Cardiac muscle cell (in vitro differentiated cells and primary cell): ENCODE results near the gene PLXNA2. TPM values are rescaled to one million over a fixed set of nuclear protein-coding genes. Genes with fewer than 3 reads are reported as not detected.

Experiments
- DNase-seq, 2 donors: peaks; one replicate each; pipeline versions ENCODE4 v3.0.0 to v3.0.0-alpha.2; 2010 to 2017; ENCODE audit warnings: low read depth in 1 of 2, low spot score in 1 of 2
- H3K27ac ChIP-seq: fragments of 200-600 bp; sonication (generic); 2 replicates; pipeline ENCODE4 v1.5.1; 2016
- H3K27me3 ChIP-seq: fragments of 200-600 bp; sonication (generic); 2 replicates; pipeline ENCODE4 v1.6.0; 2016; ENCODE audit warnings: control low read depth
- H3K36me3 ChIP-seq: fragments of 200-600 bp; sonication (generic); 2 replicates; pipeline ENCODE4 v1.5.1; 2016; ENCODE audit warnings: control low read depth
- H3K4me1 ChIP-seq: fragments of 200-600 bp; sonication (generic); 2 replicates; pipeline ENCODE4 v1.8.1; 2017; ENCODE audit warnings: low read depth, mild to moderate bottlenecking, mixed run types
- H3K4me3 ChIP-seq: fragments of 200-600 bp; sonication (generic); 2 replicates; pipeline ENCODE4 v1.5.1; 2016; ENCODE audit warnings: mild to moderate bottlenecking
- H3K9me3 ChIP-seq: fragments of 200-600 bp; sonication (generic); 2 replicates; pipeline ENCODE4 v1.5.1; 2017; ENCODE audit warnings: low read depth, mild to moderate bottlenecking, control low read depth
- polyA plus RNA-seq: library from polyadenylated mRNA; unstranded; fragments of >200 nt; fragmentation: Nextera tagmentation; extraction: Ambion mirVana; gene quantifications from 2 replicates; pipeline ENCODE4 v1.2.1, GENCODE V29; 2016
- total RNA-seq: library from RNA; depleted of rRNA; stranded (reverse); fragments of >200 nt; gene quantifications from 2 replicates; pipeline ENCODE4 v1.2.3, GENCODE V29; 2016
- TF ChIP-seq, protein P1 (sequence below): IDR thresholded peaks from 2 replicates; pipeline ENCODE4 v1.5.1; 2012; ENCODE audit warnings: low read depth, mild to moderate bottlenecking, low read length

The PLXNA2 gene
- total and polyA plus RNA-seq, 2 experiments from 2014 or later, result 23.2 to 55.3 TPM

DNA sequence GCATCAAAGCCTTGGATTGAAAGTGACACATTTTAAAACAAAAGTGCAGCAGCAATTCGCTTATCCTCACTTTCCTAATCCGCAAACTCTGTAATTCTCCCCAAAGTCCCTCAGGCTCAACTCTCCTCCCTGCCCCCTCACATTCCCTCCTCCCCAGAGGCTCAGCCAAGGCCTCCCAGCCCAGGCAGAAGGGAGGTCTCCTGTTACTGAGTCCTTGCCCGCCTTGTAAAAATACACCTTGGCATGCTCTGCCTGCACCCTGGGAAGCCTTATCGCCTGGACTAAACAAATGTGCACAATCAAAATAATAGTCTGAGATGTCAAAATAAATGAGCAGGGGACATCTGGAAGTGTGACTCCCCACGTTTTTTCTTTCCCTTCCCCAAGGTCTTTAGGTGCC lies 109.7 kb downstream of the PLXNA2 start:
- Histone ChIP-seq H3K36me3 (no peaks in the 10 kb centered on the region), H3K27ac (no peak overlapping the region), H3K4me3 (no peak overlapping the region), H3K27me3 (no peaks in the 10 kb centered on the region), H3K9me3 (no peaks in the 10 kb centered on the region), H3K4me1 (peaks cover 20% of the 10 kb centered on the region)
- TF ChIP-seq, protein P1, sequence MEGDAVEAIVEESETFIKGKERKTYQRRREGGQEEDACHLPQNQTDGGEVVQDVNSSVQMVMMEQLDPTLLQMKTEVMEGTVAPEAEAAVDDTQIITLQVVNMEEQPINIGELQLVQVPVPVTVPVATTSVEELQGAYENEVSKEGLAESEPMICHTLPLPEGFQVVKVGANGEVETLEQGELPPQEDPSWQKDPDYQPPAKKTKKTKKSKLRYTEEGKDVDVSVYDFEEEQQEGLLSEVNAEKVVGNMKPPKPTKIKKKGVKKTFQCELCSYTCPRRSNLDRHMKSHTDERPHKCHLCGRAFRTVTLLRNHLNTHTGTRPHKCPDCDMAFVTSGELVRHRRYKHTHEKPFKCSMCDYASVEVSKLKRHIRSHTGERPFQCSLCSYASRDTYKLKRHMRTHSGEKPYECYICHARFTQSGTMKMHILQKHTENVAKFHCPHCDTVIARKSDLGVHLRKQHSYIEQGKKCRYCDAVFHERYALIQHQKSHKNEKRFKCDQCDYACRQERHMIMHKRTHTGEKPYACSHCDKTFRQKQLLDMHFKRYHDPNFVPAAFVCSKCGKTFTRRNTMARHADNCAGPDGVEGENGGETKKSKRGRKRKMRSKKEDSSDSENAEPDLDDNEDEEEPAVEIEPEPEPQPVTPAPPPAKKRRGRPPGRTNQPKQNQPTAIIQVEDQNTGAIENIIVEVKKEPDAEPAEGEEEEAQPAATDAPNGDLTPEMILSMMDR, result no peak
- no peak for DNase-seq

DNA sequence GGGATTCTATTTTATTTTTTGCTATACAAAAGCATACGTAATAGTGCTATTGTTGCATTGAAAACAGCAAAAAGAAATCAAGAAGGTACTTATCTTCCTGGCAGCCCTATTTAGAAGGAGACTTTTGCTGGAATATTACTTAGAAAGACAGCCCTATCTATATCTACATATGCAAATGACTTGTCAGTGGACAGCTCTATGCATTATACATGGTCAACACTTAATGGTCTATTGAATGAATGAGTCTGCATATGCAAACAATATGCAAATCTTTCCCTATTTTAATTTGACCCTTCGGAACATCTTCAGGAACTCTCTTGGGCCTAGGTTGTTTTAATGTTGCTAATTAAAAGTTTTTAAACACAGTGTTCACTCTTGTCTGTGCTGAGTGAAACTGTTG lies 110.8 kb downstream of the PLXNA2 start:
- TF ChIP-seq, protein P1, result no peak
- no peak overlapping the region for H3K27ac ChIP-seq
- no peak overlapping the region for H3K4me3 ChIP-seq
- no peak for DNase-seq
- no peaks in the 10 kb centered on the region for H3K27me3 ChIP-seq
- H3K36me3 ChIP-seq, result no peaks in the 10 kb centered on the region
- H3K4me1 ChIP-seq, result peaks cover 21% of the 10 kb centered on the region
- no peaks in the 10 kb centered on the region for H3K9me3 ChIP-seq

DNA sequence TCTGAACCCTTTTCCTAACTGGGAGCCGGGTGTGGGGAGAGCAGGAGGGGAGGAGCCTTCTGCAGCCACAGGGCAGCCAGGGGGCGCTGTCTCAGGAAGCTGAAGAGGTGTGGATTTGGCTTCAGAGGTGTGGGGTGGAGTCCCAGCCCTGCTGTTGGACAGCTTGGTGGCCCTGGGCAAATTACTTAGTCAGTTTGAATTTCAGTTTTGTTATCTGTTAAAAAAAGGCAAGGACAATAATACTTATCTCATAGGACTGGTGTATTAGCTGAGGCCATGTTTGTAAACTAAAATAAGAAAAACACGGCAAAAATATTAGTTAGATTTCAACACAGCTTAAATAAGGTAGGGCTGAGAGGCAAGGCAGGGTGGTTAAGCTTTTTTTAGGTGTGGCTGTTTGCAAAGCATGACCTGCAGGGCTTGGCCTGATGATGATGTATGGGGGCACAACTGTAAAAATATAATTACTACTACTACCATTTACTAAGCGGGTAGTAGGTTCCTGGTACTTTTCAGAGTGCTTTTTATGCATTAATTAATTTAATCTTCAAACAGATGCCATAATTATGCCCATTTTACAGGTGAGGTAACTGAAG lies 111.8 kb downstream of the PLXNA2 start:
- Histone ChIP-seq H3K4me1 (peaks cover 29% of the 10 kb centered on the region), H3K4me3 (no peak overlapping the region), H3K36me3 (no peaks in the 10 kb centered on the region), H3K27ac (no peak overlapping the region), H3K27me3 (no peaks in the 10 kb centered on the region), H3K9me3 (no peaks in the 10 kb centered on the region)
- DNase-seq, result peak; percentile 81 to 87
- TF ChIP-seq, protein P1, result peak; percentile 93

DNA sequence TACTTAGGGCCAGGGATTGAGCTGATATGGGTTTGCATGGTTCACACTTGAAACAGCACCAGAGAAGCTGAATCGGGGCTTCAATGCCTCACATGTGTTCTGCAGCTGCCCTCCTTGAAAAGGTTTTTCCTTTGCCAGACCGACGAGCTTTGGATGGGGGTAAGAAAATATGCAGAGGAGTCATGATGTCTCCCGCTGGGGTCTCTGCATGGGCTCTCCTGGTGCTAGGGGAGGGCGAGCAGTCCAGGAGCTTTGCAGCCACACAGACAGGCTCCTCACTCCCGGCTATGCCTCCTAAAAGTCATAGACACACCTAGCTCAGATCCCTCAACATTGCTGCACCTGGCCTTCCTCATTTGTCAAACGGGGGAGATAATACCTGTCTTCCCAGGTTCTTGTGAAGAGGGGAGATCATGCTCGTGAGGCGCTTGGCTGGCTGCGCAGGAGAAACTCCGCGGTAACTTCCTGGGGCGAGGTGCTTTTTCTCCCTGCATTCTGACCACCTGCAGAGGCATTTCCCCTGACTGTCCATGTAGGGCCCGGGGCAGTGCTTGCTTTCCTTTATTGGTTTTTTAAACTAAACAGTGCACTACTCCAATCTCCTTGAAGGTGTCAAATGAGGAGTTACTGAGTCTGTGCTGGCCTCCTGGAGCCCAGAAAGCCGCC lies 112.4 kb downstream of the PLXNA2 start:
- Histone ChIP-seq H3K4me3 (no peak overlapping the region), H3K4me1 (peaks cover 33% of the 10 kb centered on the region), H3K27ac (no peak overlapping the region), H3K9me3 (no peaks in the 10 kb centered on the region), H3K27me3 (no peaks in the 10 kb centered on the region), H3K36me3 (no peaks in the 10 kb centered on the region)
- TF ChIP-seq, protein P1, result no peak
- DNase-seq, result no peak

DNA sequence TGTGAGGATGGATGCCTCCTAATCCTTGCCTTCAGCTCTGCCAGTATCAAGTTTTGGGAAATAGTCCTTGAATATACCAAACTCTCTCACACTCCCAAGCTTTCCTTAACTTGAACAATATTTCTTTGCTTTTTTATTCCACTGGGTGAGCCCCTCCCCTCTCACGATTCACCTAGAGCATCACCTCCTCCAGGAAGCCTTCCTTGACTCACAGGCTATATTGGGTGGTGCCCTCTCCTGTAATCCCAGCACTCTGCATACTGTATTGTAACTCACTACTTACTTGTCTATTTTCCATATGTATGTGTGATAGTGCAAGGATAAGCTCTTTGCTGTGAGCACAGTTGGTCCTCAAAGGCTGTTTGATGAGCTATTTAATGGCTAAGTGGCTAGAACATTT lies 114.7 kb downstream of the PLXNA2 start:
- H3K9me3 ChIP-seq, result no peaks in the 10 kb centered on the region
- H3K27me3 ChIP-seq, result no peaks in the 10 kb centered on the region
- H3K27ac ChIP-seq, result no peak overlapping the region
- no peak overlapping the region for H3K4me3 ChIP-seq
- TF ChIP-seq, protein P1, result no peak
- H3K4me1 ChIP-seq, result peaks cover 24% of the 10 kb centered on the region
- DNase-seq, result no peak
- H3K36me3 ChIP-seq, result no peaks in the 10 kb centered on the region
